Measurements from ENCODE around the gene TBX10. TPM values are rescaled to one million over a fixed set of nuclear protein-coding genes. Genes with fewer than 3 reads are reported as not detected.

The TBX10 gene
- polyA plus RNA-seq, 1 donor from 2014 or later: not detected

DNA sequence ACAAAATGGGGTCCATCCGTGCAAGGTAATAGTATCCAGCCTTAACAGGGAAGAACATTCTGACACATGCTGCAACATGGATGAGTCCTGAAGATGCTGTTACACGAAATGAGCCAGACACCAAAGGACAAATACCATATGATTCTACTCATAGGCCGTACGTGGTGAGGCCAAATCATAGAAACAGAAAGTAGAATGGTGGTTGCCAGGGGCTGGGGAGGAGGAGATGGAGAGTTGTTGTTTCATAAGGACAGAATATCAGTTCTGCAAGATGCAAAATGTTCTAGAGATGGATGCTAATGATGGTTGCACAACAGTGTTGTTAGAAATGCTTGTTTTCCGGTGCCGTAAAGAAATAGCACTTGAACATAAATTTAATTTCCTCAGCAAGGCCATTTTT is 2.6 kb downstream of the TBX10 start:
- H3K36me3 ChIP-seq (ENCODE audit: insufficient read depth, low read length): no peaks in the 10 kb centered on the region
- TF ChIP-seq SMC3 (conservative IDR thresholded peaks at IDR 0.05; ENCODE audit: poor library complexity) (no peak), POLR2AphosphoS5 (IDR thresholded peaks at IDR 0.05) (no peak), MXI1 (conservative IDR thresholded peaks at IDR 0.05; ENCODE audit: poor library complexity, severe bottlenecking) (no peak), TAF1 (IDR thresholded peaks at IDR 0.05; ENCODE audit: low read depth) (no peak), EZH2 (IDR thresholded peaks at IDR 0.05; ENCODE audit: borderline replicate concordance, insufficient read depth, low read length, poor library complexity, severe bottlenecking) (no peak), EP300 (conservative IDR thresholded peaks at IDR 0.05; ENCODE audit: poor library complexity, severe bottlenecking) (no peak), RAD21 (conservative IDR thresholded peaks at IDR 0.05) (no peak)
- TF ChIP-seq, protein P1, sequence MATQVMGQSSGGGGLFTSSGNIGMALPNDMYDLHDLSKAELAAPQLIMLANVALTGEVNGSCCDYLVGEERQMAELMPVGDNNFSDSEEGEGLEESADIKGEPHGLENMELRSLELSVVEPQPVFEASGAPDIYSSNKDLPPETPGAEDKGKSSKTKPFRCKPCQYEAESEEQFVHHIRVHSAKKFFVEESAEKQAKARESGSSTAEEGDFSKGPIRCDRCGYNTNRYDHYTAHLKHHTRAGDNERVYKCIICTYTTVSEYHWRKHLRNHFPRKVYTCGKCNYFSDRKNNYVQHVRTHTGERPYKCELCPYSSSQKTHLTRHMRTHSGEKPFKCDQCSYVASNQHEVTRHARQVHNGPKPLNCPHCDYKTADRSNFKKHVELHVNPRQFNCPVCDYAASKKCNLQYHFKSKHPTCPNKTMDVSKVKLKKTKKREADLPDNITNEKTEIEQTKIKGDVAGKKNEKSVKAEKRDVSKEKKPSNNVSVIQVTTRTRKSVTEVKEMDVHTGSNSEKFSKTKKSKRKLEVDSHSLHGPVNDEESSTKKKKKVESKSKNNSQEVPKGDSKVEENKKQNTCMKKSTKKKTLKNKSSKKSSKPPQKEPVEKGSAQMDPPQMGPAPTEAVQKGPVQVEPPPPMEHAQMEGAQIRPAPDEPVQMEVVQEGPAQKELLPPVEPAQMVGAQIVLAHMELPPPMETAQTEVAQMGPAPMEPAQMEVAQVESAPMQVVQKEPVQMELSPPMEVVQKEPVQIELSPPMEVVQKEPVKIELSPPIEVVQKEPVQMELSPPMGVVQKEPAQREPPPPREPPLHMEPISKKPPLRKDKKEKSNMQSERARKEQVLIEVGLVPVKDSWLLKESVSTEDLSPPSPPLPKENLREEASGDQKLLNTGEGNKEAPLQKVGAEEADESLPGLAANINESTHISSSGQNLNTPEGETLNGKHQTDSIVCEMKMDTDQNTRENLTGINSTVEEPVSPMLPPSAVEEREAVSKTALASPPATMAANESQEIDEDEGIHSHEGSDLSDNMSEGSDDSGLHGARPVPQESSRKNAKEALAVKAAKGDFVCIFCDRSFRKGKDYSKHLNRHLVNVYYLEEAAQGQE (IDR thresholded peaks at IDR 0.05; ENCODE audit: borderline replicate concordance): no peak
- TF ChIP-seq, protein P2, sequence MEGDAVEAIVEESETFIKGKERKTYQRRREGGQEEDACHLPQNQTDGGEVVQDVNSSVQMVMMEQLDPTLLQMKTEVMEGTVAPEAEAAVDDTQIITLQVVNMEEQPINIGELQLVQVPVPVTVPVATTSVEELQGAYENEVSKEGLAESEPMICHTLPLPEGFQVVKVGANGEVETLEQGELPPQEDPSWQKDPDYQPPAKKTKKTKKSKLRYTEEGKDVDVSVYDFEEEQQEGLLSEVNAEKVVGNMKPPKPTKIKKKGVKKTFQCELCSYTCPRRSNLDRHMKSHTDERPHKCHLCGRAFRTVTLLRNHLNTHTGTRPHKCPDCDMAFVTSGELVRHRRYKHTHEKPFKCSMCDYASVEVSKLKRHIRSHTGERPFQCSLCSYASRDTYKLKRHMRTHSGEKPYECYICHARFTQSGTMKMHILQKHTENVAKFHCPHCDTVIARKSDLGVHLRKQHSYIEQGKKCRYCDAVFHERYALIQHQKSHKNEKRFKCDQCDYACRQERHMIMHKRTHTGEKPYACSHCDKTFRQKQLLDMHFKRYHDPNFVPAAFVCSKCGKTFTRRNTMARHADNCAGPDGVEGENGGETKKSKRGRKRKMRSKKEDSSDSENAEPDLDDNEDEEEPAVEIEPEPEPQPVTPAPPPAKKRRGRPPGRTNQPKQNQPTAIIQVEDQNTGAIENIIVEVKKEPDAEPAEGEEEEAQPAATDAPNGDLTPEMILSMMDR (IDR thresholded peaks at IDR 0.05; ENCODE audit: poor library complexity, severe bottlenecking): no peak
- H2AFZ ChIP-seq (ENCODE audit: low read depth, low read length): no peak overlapping the region
- H3K4me3 ChIP-seq (ENCODE audit: low read length): no peak overlapping the region
- no peaks in the 10 kb centered on the region for H3K9me2 ChIP-seq (ENCODE audit: insufficient read depth, low read length)
- H3K27me3 ChIP-seq (ENCODE audit: insufficient read depth, low read depth, low read length): no peaks in the 10 kb centered on the region
- no peak overlapping the region for H3K4me2 ChIP-seq (ENCODE audit: low read length)
- no peak overlapping the region for H3K9ac ChIP-seq (ENCODE audit: low read length)
- no peaks in the 10 kb centered on the region for H3K9me3 ChIP-seq (ENCODE audit: low read length)
- H3K27ac ChIP-seq (ENCODE audit: low read length): no peak overlapping the region
- no peaks in the 10 kb centered on the region for H3K79me2 ChIP-seq (replicated peaks; ENCODE audit: insufficient read depth, low read length)
- H4K20me1 ChIP-seq (ENCODE audit: insufficient read depth): no peaks in the 10 kb centered on the region
- no peaks in the 10 kb centered on the region for H3F3A ChIP-seq (ENCODE audit: insufficient read depth, low read length, poor library complexity, severe bottlenecking)

DNA sequence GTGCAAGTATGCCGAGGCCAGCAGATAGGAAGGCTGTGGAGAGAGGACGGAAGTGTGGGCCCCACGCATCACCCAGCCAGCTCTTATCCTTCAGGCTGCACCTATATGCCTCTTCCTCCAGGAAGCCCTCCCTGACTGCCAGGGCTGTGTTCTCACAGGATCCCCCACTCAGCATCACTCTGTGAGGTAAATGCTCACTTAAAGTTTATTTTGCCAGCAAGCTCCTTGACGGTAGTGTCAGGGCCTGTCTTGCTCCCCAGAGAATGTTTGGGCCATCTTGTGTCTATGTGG is 4.4 kb downstream of the TBX10 start:
- H3K27me3 ChIP-seq (ENCODE audit: insufficient read depth, low read depth, low read length): no peaks in the 10 kb centered on the region
- no peaks in the 10 kb centered on the region for H3K36me3 ChIP-seq (ENCODE audit: insufficient read depth, low read length)
- H3K79me2 ChIP-seq (replicated peaks; ENCODE audit: insufficient read depth, low read length): no peaks in the 10 kb centered on the region

More for the DNA sequence above, 4.4 kb downstream of the TBX10 start:
- Histone ChIP-seq H3K4me2 (ENCODE audit: low read length) (no peak overlapping the region), H3K9me3 (ENCODE audit: low read length) (no peaks in the 10 kb centered on the region), H3K27ac (ENCODE audit: low read length) (no peak overlapping the region), H3K9ac (ENCODE audit: low read length) (no peak overlapping the region), H3K4me3 (ENCODE audit: low read length) (no peak overlapping the region), H3K9me2 (ENCODE audit: insufficient read depth, low read length) (no peaks in the 10 kb centered on the region), H4K20me1 (ENCODE audit: insufficient read depth) (no peaks in the 10 kb centered on the region), H2AFZ (ENCODE audit: low read depth, low read length) (no peak overlapping the region), H3F3A (ENCODE audit: insufficient read depth, low read length, poor library complexity, severe bottlenecking) (no peaks in the 10 kb centered on the region)
- TF ChIP-seq TAF1 (IDR thresholded peaks at IDR 0.05; ENCODE audit: low read depth) (no peak), RAD21 (conservative IDR thresholded peaks at IDR 0.05) (no peak), MXI1 (conservative IDR thresholded peaks at IDR 0.05; ENCODE audit: poor library complexity, severe bottlenecking) (no peak), EP300 (conservative IDR thresholded peaks at IDR 0.05; ENCODE audit: poor library complexity, severe bottlenecking) (no peak), SMC3 (conservative IDR thresholded peaks at IDR 0.05; ENCODE audit: poor library complexity) (no peak), EZH2 (IDR thresholded peaks at IDR 0.05; ENCODE audit: borderline replicate concordance, insufficient read depth, low read length, poor library complexity, severe bottlenecking) (no peak), POLR2AphosphoS5 (IDR thresholded peaks at IDR 0.05) (no peak)
- TF ChIP-seq, protein P1 (IDR thresholded peaks at IDR 0.05; ENCODE audit: borderline replicate concordance): no peak
- TF ChIP-seq, protein P2 (IDR thresholded peaks at IDR 0.05; ENCODE audit: poor library complexity, severe bottlenecking): no peak

Measured in neural cell (in vitro differentiated cells).